Nephron progenitor cell (in vitro differentiated cells): ENCODE data around the gene FOLR2.

Experiments used
- DNase-seq: peaks from one replicate; pipeline ENCODE4 v3.0.0; 2021
- H3K27ac Mint-ChIP-seq: 2 replicates; pipeline ENCODE4 v1.8.0; 2021; ENCODE audit warnings: mild to moderate bottlenecking, moderate library complexity, mixed read lengths
- H3K27me3 Mint-ChIP-seq: 2 replicates; pipeline ENCODE4 v1.8.0; 2021; ENCODE audit warnings: mild to moderate bottlenecking, low read depth, mixed read lengths; ENCODE audit not compliant: poor library complexity
- H3K36me3 Mint-ChIP-seq: 2 replicates; pipeline ENCODE4 v1.8.0; 2021; ENCODE audit warnings: low read depth, mixed read lengths
- H3K4me1 Mint-ChIP-seq: 2 replicates; pipeline ENCODE4 v1.8.0; 2021; ENCODE audit warnings: mixed read lengths
- H3K4me3 Mint-ChIP-seq: 2 replicates; pipeline ENCODE4 v1.8.0; 2021; ENCODE audit warnings: mild to moderate bottlenecking, moderate library complexity, mixed read lengths
- H3K9me3 Mint-ChIP-seq: 2 replicates; pipeline ENCODE4 v1.8.0; 2021; ENCODE audit warnings: mild to moderate bottlenecking, moderate library complexity, mixed read lengths
- TF ChIP-seq, protein P1 (sequence below): fragments of 200-600 bp; sonication (generic); IDR thresholded peaks from 2 replicates; pipeline ENCODE4 v1.5.0; 2021; ENCODE audit warnings: antibody characterized with exemption

FOLR2 gene

DNA sequence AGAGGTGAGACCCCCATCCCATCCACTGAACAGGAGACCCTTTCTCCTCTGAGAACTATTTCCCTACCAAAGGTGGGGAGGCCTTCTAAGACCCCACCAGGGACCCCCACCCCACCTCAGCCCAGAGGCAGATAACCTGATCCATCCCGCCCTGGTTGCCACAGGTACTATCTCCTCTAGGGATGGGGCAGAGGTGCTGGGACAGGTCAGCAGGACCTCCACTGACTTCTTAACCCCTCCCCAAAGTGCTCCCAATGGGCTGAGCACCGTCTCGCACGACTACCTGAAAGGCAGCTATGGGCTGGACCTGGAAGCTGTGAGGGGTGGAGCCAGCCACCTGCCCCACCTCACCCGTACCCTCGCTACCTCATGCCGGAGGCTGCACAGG is 12.2 kb downstream of the FOLR2 start:
- Mint-ChIP-seq H3K27me3 (no peaks in the 10 kb centered on the region), H3K9me3 (no peaks in the 10 kb centered on the region), H3K4me3 (no peak overlapping the region), H3K27ac (no peak overlapping the region), H3K4me1 (peaks cover 39% of the 10 kb centered on the region), H3K36me3 (peaks cover 36% of the 10 kb centered on the region)
- TF ChIP-seq, protein P1, sequence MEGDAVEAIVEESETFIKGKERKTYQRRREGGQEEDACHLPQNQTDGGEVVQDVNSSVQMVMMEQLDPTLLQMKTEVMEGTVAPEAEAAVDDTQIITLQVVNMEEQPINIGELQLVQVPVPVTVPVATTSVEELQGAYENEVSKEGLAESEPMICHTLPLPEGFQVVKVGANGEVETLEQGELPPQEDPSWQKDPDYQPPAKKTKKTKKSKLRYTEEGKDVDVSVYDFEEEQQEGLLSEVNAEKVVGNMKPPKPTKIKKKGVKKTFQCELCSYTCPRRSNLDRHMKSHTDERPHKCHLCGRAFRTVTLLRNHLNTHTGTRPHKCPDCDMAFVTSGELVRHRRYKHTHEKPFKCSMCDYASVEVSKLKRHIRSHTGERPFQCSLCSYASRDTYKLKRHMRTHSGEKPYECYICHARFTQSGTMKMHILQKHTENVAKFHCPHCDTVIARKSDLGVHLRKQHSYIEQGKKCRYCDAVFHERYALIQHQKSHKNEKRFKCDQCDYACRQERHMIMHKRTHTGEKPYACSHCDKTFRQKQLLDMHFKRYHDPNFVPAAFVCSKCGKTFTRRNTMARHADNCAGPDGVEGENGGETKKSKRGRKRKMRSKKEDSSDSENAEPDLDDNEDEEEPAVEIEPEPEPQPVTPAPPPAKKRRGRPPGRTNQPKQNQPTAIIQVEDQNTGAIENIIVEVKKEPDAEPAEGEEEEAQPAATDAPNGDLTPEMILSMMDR = no peak
- no peak for DNase-seq

DNA sequence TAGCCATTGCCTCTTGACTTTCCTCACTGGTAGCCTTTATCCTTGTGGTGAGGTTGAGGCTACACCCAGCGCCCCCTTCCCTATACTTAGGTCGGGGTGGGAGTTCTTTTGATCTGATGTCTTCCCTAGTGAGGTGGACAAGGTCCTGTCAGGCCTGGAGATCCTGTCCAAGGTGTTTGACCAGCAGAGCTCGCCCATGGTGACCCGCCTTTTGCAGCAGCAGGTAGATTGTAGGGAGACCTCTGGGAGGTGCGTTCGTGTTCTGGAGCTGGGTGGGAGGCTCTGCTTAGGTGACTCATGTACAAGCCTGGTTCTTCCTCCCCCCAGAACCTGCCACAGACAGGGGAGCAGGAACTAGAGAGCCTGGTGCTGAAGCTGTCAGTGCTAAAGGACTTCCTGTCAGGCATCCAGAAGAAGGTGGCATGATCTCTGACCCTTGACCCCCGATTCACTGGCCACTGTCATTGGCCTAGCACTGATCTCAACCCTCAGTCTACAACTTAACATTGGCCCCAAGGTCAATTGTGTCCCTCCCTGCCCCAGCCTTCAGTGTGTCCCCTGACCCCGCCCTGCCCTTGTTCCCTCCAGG is 12.8 kb downstream of the FOLR2 start:
- peaks cover 45% of the 10 kb centered on the region for H3K4me1 Mint-ChIP-seq
- H3K27me3 Mint-ChIP-seq = no peaks in the 10 kb centered on the region
- H3K4me3 Mint-ChIP-seq = no peak overlapping the region
- no peak for DNase-seq
- TF ChIP-seq, protein P1 = no peak
- H3K9me3 Mint-ChIP-seq = no peaks in the 10 kb centered on the region
- H3K27ac Mint-ChIP-seq = no peak overlapping the region
- H3K36me3 Mint-ChIP-seq = peaks cover 42% of the 10 kb centered on the region

DNA sequence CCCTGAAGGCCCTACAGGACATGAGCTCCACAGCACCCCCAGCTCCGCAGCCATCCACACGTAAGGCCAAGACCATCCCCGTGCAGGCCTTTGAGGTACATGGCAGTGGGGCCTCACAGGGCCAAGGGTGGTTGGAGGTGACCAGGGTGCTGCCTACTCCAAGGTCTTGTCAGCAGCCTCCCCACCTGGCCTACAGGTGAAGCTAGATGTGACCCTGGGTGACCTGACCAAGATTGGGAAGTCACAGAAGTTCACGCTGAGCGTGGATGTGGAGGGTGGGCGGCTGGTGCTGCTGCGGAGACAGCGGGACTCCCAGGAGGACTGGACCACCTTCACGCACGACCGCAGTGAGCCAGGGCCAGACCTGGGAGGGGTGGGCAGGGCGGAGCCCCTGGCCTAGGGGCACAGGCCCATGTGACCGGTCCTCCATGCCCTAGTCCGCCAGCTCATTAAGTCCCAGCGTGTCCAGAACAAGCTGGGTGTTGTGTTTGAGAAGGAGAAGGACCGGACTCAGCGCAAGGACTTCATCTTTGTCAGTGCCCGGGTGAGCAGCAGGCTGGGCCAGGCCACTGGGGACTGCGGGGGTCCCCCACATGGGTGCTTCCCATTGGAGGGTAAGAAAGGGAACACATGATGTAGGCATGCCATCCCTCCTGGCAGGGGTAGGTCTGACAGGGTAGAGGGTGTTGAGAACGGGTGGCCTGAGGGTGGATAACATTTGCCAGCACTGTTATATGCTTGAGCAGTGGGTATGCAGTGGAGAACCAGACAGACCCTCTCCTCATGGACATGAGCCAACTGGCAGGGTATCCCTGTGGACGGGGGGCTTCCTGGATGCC is 13.6 kb downstream of the FOLR2 start:
- Mint-ChIP-seq H3K27me3 (no peaks in the 10 kb centered on the region), H3K27ac (peak overlapping the region; percentile 51), H3K36me3 (peaks cover 49% of the 10 kb centered on the region), H3K4me1 (peaks cover 48% of the 10 kb centered on the region), H3K9me3 (no peaks in the 10 kb centered on the region), H3K4me3 (no peak overlapping the region)
- TF ChIP-seq, protein P1 = no peak
- no peak for DNase-seq

DNA sequence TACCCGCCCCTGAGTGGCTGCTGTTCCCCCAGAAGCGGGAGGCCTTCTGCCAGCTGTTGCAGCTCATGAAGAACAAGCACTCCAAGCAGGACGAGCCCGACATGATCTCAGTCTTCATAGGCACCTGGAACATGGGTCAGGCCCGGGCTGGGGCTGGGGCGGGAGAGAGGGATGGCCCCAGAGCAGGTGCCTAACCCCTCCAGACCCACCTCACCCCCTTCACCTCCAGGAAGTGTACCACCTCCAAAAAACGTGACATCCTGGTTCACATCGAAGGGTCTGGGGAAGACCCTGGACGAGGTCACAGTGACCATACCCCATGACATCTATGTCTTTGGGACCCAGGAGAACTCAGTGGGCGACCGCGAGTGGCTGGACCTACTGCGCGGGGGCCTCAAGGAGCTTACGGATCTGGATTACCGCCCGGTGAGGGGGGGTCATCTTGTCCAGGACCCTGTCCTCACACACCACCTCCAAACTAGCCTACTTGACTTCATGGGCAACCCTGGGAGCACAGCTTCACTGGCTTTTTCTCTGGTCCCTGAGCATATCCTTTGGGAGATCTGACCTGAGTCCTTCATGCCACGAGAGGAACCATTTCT is 14.3 kb downstream of the FOLR2 start:
- peaks cover 41% of the 10 kb centered on the region for H3K4me1 Mint-ChIP-seq
- H3K36me3 Mint-ChIP-seq = peaks cover 50% of the 10 kb centered on the region
- H3K27ac Mint-ChIP-seq = no peak overlapping the region
- H3K27me3 Mint-ChIP-seq = no peaks in the 10 kb centered on the region
- no peak overlapping the region for H3K4me3 Mint-ChIP-seq
- no peaks in the 10 kb centered on the region for H3K9me3 Mint-ChIP-seq
- no peak for DNase-seq
- TF ChIP-seq, protein P1 = no peak

- Mint-ChIP-seq H3K27me3 (no peaks in the 10 kb centered on the region), H3K9me3 (no peaks in the 10 kb centered on the region), H3K27ac (no peak overlapping the region), H3K4me3 (no peak overlapping the region), H3K36me3 (peaks cover 52% of the 10 kb centered on the region), H3K4me1 (peaks cover 35% of the 10 kb centered on the region)
- no peak for DNase-seq
- TF ChIP-seq, protein P1 = no peak
Observed at GRCh38 chr11:72231396-72232259, 15.0 kb downstream of the FOLR2 start.
